GM18508 (cell line): ENCODE results near the gene SHISA5.
"Not testable (repeated sequence)": the region's sequence is repeated elsewhere in the genome, so short reads cannot be mapped to it uniquely, and the experiment has no call there.

Source experiments
- ATAC-seq: cut with Tn5 transposase; IDR thresholded peaks from one replicate; pipeline ENCODE4 v1.9.1; 2021; ENCODE audit warnings: moderate number of reproducible peaks; ENCODE audit not compliant: insufficient read depth, unreplicated experiment

SHISA5 gene

DNA sequence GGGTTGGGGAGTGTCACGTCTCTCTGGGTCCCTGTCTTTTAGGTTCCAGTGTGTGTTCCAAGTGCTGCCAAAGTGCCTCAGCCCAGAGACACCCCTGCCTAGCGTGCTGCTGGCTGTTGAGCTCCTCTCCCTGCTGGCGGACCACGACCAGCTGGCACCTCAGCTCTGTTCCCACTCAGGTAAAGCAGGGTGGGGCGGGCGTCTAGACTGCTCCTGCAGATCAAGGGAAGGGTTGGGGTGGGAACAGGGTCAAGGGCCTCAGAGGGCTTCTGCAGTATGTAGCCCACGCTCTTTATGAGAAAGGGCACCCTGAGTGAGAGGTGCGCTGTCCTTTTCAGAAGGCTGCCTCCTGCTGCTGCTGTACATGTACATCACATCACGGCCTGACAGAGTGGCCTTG is 40.3 kb downstream of the SHISA5 start:
- no peak for ATAC-seq

DNA sequence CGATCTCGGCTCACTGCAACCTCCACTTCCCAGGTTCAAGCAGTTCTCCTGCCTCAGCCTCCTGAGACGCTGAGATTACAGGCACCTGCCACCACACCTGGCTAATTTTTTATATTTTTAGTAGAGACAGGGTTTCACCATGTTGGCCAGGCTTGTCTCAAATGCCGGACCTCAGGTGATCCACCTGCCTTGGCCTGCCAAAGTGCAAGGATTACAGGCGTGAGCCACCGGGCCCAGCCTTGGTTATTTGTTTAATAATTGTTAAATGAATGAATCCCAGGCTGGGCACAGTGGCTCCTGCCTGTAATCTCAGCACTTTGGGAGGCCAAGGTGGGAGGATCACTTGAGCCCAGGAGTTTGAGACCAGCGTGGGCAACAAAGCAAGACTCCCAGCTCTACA is 42.2 kb downstream of the SHISA5 start:
- not testable (repeated sequence) for ATAC-seq

DNA sequence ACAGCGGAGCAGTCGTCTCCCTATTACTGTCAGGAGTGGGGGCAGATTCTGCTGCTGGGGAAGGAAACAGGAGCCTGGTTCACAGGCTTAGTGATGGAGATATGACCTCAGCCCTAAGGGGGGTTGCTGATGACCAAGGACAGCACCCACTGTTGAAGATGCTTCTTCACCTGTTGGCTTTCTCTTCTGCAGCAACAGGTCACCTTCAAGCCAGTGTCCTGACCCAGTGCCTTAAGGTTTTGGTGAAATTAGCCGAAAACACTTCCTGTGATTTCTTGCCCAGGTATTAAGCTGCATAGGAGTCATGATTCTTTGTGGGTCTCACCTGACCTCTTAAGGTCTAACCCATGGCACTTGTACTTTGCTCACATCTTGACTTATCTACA is 43.5 kb downstream of the SHISA5 start:
- no peak for ATAC-seq

DNA sequence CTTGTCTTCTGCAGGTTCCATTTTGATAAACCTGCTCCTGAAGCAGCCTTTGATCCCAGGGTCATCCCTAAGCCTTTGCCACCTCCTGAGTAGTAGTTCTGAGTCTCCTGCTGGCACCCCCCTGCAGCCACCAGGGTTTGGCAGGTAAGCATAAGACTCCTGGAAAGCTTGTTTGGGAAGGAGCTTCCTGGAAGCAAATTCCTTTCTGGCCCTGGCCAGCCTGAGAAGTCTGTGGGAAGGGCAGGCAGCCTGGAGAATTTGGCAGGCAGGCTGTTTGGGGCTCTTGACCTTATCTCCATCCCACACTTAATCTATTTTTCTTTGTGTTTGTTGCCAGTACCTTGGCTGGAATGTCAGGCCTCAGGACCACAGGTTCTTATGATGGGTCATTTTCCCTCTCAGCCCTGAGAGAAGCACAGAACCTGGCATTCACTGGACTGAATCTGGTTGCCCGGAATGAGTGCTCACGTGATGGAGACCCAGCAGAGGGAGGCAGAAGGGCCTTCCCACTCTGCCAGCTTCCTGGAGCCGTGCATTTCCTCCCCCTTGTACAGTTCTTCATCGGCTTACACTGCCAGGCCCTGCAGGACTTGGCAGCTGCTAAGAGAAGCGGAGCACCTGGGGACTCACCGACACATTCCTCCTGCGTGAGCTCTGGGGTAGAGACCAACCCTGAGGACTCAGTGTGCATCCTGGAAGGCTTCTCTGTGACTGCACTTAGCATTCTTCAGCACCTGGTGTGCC is 44.0 kb downstream of the SHISA5 start:
- no peak for ATAC-seq

DNA sequence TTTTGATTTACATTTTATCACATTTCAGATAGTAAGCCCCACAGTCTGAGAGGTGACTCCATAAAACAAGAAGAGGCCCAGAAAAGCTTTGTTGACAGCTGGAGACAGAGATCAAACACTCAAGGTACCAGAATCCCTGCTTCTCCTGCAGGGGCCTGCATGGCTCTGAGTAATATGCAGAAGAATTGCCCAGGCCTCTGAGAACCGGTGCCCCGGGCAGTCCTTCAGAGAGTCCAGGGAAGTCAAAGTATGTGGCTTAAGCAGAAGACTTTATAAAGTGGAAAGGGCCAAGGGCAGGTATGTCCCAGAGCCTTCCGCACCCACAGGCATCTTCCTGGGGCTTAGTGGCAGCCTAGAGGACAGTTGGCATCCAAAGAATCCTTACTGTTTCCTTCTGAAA is 44.6 kb downstream of the SHISA5 start:
- ATAC-seq, result no peak

DNA sequence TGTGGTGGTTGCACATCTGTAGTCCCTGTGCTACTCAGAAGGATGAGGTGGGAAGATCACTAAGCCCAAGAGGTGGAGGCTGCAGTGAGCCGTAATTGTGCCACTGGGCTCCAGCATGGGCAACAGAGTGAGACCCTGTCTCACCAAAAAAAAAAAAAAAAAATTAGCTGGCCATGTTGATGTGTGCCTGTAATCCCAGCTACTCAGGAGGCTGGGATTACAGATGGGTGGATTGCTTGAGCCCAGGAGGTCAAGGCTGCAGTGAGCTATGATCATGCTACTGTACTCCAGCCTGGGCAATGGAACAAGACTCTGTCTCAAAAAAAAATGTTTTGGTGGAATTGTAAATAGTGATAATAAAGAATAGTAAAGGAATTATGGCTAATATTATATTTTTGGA is 47.5 kb downstream of the SHISA5 start:
- ATAC-seq, result no peak

DNA sequence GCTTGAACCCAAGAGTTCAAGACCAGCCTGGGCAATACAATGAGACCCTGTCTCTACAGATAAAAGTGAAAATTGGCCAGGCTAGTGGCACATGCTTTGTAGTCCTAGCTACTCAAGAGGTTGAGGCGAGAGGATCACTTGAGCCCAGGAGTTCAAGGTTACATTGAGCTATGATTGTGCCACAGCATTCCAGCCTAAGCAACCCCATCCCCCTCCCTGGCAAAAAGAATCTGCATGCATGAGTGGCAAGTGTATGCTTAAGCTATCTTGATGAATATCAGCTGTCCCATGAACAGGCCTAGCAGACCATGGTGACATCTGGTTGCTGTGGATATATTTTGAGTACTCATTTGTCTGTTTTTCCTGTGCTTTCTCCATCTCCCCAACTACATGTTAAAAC is 52.7 kb downstream of the SHISA5 start:
- no peak for ATAC-seq

DNA sequence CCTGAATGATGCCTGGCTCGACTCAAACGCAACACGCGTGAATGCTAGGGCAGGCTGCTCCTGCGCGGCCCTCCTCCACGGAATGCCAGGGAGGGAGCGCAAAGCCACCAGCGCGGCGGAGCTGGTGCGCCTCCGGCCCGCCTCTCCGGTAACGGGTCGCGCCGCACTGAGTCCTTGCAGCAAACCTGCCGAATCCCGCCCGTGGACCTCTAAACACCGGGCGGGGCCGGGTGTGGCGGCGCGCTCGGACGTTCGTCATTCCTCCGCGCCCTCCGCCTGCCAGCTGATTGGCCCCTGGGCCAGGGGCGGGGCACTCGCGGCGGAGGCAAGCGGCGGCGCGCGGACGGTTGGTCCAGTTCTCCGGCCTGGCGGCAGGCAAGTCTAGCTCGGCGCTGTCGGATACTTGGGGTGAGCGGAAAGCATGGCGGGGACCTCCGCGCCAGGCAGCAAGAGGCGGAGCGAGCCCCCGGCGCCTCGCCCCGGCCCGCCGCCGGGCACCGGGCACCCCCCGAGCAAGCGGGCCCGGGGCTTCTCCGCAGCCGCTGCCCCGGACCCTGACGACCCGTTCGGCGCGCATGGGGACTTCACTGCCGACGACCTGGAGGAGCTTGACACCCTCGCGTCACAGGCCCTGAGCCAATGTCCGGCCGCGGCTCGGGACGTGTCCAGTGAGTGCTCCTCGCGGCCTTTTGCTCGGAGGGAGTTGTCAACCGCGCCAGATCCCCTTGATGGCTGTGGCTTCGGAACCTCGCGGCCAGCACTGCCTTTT is 57.4 kb downstream of the SHISA5 start, which contains the start of gene ATRIP:
Gene ATRIP (plus strand): TSS at position 313 of the 769 bp plus-strand sequence. CDS start 109 bp downstream, at position 422.
- no peak for ATAC-seq

DNA sequence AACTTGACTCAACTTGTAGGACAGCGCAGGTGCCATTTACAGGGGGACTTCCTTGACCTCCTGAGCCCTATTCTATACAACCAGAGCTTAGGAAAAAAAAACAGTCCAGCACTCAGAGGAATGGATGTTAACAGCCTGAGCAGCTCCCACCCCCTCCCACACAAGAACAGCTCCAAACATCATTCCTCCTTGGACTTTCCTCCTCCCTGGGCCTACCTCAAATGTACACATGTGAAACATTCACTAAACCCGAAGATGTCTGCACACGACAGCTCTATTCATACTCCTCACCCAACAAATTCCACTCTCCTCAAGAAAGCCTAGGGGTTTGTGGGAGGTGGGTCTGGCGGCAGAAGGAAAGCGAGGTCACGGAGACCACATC is 57.9 kb downstream of the SHISA5 start:
- ATAC-seq, result no peak

DNA sequence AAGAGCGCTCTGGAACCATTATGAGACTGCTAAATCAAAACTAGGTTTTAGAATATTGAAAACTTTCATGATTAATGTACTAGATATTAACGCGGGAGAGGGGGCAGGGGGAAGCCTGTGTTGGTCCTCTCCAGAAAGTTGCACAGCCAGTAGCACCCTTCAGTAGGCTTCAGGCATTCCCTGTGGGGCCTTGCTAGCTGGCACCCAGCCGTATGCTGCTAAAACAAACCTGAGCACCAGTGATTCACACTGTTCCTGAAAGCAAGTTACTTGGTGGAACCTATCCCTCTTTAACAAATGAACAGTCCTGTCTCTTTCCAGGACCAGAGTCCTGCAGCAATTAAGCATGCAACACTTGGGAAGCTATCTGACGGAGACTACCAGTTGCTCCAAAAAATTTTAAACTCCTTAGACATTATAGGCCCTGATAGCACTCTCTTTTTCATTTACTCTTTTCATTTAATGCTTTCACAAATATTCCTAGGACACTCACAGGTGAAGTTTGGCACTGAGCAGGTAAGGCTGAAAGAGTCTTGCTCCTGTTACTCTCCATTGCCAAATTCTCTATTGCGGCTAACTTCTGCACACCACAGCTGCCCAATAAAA is 58.6 kb downstream of the SHISA5 start:
- no peak for ATAC-seq

DNA sequence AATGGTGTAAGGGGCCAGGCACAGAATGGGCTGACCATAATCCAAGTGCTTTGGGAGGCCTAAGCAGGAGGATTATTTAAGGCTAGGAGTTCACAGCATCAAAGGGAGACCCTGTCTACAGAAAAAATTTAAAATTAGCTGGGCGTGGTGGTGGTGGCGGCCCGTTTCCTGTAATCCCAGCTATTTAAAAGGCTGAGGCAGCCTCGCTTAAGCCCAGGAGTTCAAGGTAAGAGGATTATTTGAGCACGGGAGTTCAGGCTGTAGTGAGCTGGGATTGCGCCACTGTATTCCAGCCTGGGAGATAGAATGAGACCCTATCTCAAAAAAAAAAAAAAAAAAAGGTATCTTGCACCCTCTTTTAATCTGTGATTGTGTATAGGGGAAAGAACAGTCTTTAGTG is 62.0 kb downstream of the SHISA5 start:
- no peak for ATAC-seq

DNA sequence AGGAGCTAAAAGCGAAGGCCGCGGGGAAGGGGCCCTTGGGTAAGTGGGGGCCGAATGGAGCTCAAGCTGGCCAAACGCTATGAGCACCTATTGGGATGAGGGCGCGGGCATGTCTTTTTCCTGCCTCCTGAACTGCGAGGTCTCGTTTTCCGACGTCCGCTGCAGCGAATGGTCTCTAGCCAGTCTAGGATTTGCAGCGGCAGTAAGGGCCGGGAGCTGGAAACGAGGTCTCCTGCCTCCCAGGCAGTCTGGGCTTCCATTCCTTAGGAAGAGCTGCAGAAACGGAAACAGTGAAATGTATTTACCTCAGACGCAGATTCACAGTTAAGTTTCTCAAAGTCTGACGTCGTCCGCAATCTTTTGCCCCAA is 63.4 kb downstream of the SHISA5 start:
- no peak for ATAC-seq

DNA sequence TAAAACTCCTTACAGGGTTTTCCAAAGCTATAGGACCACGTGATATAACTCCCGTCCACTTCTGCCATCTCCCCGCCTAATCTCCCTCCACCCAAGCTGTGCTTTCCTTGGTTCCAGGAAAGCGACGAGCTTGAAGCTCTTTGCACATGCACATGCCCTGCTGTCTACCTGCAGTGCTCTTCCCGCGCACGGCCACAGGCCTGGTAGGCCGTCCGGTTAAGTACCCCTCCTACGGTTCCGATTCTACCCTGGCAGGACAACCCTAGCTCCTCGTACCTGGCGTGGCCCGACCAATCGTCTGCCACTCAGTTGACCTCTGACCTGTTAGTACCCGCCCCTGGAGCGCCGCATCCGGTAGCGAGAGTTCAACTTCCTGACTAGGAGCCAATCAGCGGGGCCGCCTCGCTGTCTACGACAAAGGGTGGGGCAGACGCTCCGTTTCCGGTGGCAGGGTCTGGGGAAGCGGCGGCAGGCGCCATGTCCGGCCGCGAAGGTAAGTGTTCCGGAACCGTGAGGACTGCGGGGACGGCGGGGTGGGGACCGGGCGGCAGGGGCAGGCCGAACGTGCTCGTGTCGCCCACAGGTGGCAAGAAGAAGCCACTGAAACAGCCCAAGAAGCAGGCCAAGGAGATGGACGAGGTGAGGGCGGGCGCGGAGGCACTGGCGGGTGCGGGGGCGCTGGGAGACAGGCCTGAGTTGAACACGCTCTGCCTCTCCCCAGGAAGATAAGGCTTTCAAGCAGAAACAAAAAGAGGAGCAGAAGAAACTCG is 64.0 kb downstream of the SHISA5 start, which contains the start of the genes CCDC51 and TMA7:
Gene CCDC51 (minus strand): TSS at position 300 of the 770 bp plus-strand sequence. CDS start 4,991 bp downstream, outside the sequence.
Gene TMA7 (plus strand): TSS at position 438 of the 770 bp plus-strand sequence. CDS start 40 bp downstream, at position 478.
- ATAC-seq, result peak; percentile 80

DNA sequence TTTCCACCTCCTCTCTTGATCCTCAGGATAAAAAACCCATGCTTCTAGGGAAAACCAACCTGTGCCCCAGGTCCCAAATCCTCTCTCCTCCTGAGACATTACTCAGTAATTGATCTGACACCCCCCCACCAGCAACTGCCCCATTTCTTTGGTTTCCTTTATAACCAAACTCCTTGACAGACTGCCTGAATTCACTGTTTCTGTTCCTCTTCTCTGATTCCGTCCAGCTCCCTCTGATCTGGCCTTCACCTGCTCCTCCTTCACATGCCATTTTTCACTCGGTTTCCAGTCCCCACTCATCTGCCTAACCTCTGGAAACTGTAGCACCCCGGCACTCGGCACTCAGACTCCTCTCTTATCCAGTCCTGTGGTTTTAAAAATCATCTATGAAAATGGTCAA is 66.2 kb downstream of the SHISA5 start:
- ATAC-seq, result no peak

DNA sequence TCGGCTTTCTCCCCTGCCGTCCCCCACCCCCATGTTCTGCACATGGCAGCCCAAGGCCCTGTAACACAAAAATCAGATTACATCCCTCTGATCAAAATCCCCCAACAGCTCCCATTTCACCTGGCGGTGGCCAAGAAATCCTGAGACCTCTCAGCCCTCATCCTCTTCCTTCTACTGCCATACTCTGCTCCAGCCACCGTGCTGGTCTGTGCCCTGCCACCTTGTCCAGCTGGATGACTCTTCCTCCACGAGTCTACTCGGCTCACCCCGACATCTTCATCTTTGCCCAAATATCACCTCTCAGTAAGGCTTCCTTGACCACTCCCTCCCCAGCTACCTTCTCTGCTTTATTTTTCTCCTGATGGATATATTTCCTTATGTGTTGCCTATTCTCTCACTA is 67.1 kb downstream of the SHISA5 start:
- no peak for ATAC-seq

DNA sequence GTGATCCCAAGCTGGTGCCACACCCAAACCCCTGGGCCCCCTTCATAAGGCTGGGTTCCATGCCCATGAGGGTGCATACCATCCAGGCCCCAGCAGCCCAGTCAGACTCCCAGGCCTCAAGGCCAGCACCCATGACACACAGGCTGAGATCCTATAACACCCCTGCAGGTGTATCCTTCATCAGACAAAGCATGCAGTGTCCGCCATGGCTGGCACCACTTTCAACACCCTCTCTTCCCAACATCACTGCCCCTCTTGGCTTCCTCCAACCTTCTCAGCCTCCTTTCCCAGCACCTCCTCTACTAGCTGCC is 67.5 kb downstream of the SHISA5 start:
- no peak for ATAC-seq

DNA sequence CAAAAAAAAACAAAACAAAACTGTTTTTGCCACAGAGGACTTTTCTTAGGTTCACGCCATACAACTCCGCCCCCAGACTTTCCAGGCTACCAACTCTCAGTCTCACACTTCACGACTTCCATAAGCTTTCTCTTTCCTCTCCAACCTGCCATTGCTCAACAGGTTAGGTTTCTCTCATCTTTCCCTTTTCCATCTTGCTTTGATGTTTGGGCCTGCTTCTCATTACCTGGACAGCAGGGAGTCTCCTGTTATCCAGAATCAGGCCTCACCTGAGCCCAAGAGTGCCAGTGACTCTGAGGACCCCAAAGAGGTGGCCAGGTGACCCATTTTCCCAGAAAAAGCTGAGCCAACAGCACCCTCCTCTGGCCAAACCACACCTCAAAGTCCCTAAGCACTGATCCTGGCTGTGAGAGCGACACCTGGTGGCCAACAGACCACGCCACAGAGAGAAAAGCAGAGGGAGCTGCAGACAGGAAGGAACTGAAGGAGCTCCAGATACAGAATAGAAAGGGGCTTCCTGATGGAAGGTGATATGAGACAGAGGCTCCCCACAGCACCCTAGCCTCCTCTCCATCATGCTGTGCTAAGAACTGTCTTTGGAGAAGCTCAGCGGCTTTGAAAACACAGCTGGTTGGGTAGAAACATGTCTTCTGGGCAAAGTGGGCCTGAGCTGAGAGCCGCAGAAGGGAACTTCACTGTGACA is 68.0 kb downstream of the SHISA5 start:
- ATAC-seq, result no peak

DNA sequence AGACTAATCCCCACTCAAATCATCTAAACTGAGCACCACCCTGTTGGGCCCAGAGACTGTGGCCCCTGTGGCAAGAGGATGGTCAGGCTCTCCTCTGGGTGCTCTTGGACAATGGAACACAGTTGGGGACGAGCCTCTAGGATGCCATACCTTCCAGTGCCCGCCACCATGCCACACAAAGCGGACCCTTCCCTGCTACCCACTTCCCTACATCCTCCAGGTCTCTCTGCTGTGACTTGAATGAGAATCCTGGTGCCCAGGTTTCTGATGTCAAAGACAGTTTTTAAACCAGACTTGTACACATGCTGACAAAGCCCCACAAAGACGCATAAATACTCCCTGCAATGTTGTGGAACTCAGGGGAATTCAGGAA is 68.8 kb downstream of the SHISA5 start:
- no peak for ATAC-seq

DNA sequence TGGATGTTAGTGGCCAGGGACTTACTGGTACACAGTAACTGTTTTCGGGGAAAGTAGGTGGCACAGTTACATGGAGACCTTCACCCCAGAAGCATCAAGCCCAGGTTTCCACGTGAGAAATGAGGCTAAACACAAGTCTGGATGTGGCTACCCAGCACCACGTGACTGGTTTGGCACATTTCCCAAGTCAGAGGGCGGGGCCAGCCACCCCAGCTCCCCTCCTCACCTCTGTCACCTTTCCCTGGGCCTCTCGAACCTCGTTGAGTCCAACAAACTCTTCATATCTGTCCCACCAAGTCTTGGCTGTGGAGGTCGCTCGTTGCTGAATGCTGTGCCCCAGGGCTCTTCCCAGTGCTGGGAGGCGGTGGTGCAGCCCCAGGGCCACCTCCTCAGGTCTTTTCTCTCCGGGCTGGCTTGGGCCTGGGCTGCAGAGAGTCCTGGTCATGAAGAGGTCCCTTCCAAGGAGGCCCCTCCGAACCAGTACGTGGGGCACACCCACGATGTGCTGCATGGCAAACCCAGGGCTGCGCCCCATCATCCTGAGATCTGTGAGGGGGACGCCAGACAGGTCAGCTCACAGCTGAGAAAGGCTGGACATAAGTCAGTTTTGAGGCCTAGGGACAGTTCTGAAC is 69.3 kb downstream of the SHISA5 start:
- no peak for ATAC-seq
